ENCODE results near the gene PFKFB4. TPM values are rescaled to one million over a fixed set of nuclear protein-coding genes. Genes with fewer than 3 reads are reported as not detected.

Gene PFKFB4
- polyA plus RNA-seq, 1 of the 3 experiments (the other 2 are of a cell fraction): 5.7 TPM

GRCh38 chr3:48555949-48556795, 431 bp downstream of the PFKFB4 start:
- CTCF ChIA-PET: interaction anchor here (0.6 to 12.6 kb wide), 6 partner anchors 9 to 155 kb away, joined by 3 to 136 read pairs (median 9); partner anchors contain the start of genes SLC26A6 and UQCRC1
- peak overlapping the region; percentile 71; the same call in 1 of the 2 replicates for H2AFZ ChIP-seq (ENCODE audit: low read depth)
- no peaks in the 10 kb centered on the region for H3K9me2 ChIP-seq
- H3K4me3 ChIP-seq (ENCODE audit: low read depth in 2 of 2, low read length in 1 of 2): peak overlapping the region; percentile 57 to 77
- peak overlapping the region; percentile 87 for H3K4me2 ChIP-seq
- TF ChIP-seq CTCF (IDR thresholded peaks at IDR 0.05) (no peak), RFX5 (IDR thresholded peaks at IDR 0.05; ENCODE audit: low read length) (no peak), NRF1 (IDR thresholded peaks at IDR 0.05; ENCODE audit: low read depth, low read length) (no peak), EZH2phosphoT487 (IDR thresholded peaks at IDR 0.05; ENCODE audit: borderline replicate concordance, low read depth) (no peak), MXI1 (IDR thresholded peaks at IDR 0.05; ENCODE audit: low read depth, low read length) (no peak), TEAD4 (IDR thresholded peaks at IDR 0.05; ENCODE audit: borderline replicate concordance, insufficient read depth) (no peak), FOXJ3 (CRISPR knock-in tag; IDR thresholded peaks at IDR 0.05) (no peak), SIN3A (IDR thresholded peaks at IDR 0.05; ENCODE audit: borderline replicate concordance, low read depth, low read length) (0 out of 2 replicates have a peak, but pooled peaks have one; percentile 36), POLR2AphosphoS5 (IDR thresholded peaks at IDR 0.05; ENCODE audit: low read depth, low read length) (peak; percentile 60; the same call in 1 of the 2 replicates)
- TF ChIP-seq, protein P1, sequence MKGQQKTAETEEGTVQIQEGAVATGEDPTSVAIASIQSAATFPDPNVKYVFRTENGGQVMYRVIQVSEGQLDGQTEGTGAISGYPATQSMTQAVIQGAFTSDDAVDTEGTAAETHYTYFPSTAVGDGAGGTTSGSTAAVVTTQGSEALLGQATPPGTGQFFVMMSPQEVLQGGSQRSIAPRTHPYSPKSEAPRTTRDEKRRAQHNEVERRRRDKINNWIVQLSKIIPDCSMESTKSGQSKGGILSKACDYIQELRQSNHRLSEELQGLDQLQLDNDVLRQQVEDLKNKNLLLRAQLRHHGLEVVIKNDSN (IDR thresholded peaks at IDR 0.05; ENCODE audit: borderline replicate concordance, low read depth): no peak
- peaks cover 15% of the 10 kb centered on the region; the same call in 1 of the 2 replicates for H3K79me2 ChIP-seq (ENCODE audit: insufficient read depth)
- H3K36me3 ChIP-seq (replicated peaks in 1 of 2; ENCODE audit: control insufficient read depth in 1 of 2, insufficient read depth in 2 of 2, low read length in 1 of 2): no peaks in the 10 kb centered on the region
- peak overlapping the region in 1 of 2 experiments; percentile 48; a peak in 1 of 4 replicates for H3K27ac ChIP-seq (ENCODE audit: low read depth in 2 of 2, low read length in 1 of 2)
- no peaks in the 10 kb centered on the region for H3K27me3 ChIP-seq (ENCODE audit: insufficient read depth)
- POLR2A ChIA-PET: interaction anchor here (0.8 to 1.3 kb wide), 3 partner anchors 8 to 116 kb away, joined by 3 to 4 read pairs (median 3); partner anchors contain the start of gene ATRIP
- peak overlapping the region; percentile 69 for H3K9ac ChIP-seq
- 25% methylated on average over 14 of the region's 29 CpGs for WGBS (ENCODE audit: low lambda C conversion rate)
- H4K20me1 ChIP-seq (ENCODE audit: insufficient read depth): no peaks in the 10 kb centered on the region
- peaks cover 12% of the 10 kb centered on the region for H3F3A ChIP-seq (replicated peaks; ENCODE audit: insufficient read depth)
- peak; percentile 24 for DNase-seq
- H3K9me3 ChIP-seq: no peaks in the 10 kb centered on the region
- H3K4me1 ChIP-seq (ENCODE audit: control insufficient read depth in 1 of 2, insufficient read depth in 2 of 2, low read depth in 1 of 2, low read length in 1 of 2): peaks cover 27 to 52% of the 10 kb centered on the region in 2 experiments; a peak in 3 of 4 replicates
